PC-3 (cell line): ENCODE data around the gene SLC38A2.

Experiments used
- CTCF ChIP-seq: fragments of 300-600 bp; sonication (generic); conservative IDR thresholded peaks from 2 replicates; pipeline ENCODE4 v1.5.1; 2017; ENCODE audit warnings: antibody characterized with exemption, low read depth, mild to moderate bottlenecking, low read length
- EZH2phosphoT487 ChIP-seq: fragments of 300-600 bp; sonication (generic); IDR thresholded peaks from 2 replicates; pipeline ENCODE4 v1.6.1; 2018; ENCODE audit warnings: mild to moderate bottlenecking, antibody characterized with exemption, low read length, borderline replicate concordance

GRCh38 chr12:46358325-46358700, 14.3 kb downstream of the SLC38A2 start:
- TF ChIP-seq CTCF (no peak), EZH2phosphoT487 (no peak)
